H1 (cell line): ENCODE results near the gene EXOC1. TPM values are rescaled to one million over a fixed set of nuclear protein-coding genes. Genes with fewer than 3 reads are reported as not detected.
A peak's percentile ranks its signal among the peaks of the same experiment; 100 is the strongest.

Source experiments
- CTCF ChIA-PET: fragments of 300-600 bp; sonication (Branson Sonifier 250); formaldehyde crosslinking; loops from one replicate; lab custom pipeline; 2021; ENCODE audit not compliant: partially characterized antibody; lab: Charles Lee
- POLR2A ChIA-PET: fragments of 300-600 bp; sonication (Branson Sonifier 250); formaldehyde crosslinking; loops from one replicate; lab custom pipeline; 2021; ENCODE audit warnings: inconsistent platforms; ENCODE audit not compliant: partially characterized antibody; lab: Charles Lee
- DNase-seq, 2 experiments: peaks; one replicate each; pipeline versions ENCODE4 v3.0.0 to v3.0.0-alpha.2; 2010 to 2022; ENCODE audit warnings: low spot score in 2 of 2, low read depth in 1 of 2, mixed read lengths in 1 of 2
- FAIRE-seq: peaks from 2 replicates; lab custom pipeline; 2011; peaks lifted over from hg19 to GRCh38; lab: Jason Lieb, UNC
- H2AFZ ChIP-seq: 2 replicates; pipeline ENCODE4 v1.8.1; 2012; ENCODE audit warnings: low read length, inconsistent platforms
- H2AK5ac ChIP-seq: 2 replicates; pipeline ENCODE4 v1.6.1; 2013; ENCODE audit warnings: low read depth, low read length
- H2BK120ac ChIP-seq: replicated peaks from 2 replicates; pipeline ENCODE3; 2013; ENCODE audit warnings: low read depth, low read length, inconsistent platforms
- H2BK12ac ChIP-seq: 2 replicates; pipeline ENCODE4 v1.6.1; 2013; ENCODE audit warnings: low read depth, low read length
- H2BK15ac ChIP-seq: 2 replicates; pipeline ENCODE4 v1.6.1; 2013; ENCODE audit warnings: low read length
- H2BK20ac ChIP-seq: 2 replicates; pipeline ENCODE4 v1.6.1; 2013; ENCODE audit warnings: low read length
- H2BK5ac ChIP-seq: 2 replicates; pipeline ENCODE4 v1.6.1; 2013; ENCODE audit warnings: low read depth, low read length
- H3K14ac ChIP-seq: 2 replicates; pipeline ENCODE4 v1.6.1; 2013; ENCODE audit warnings: inconsistent platforms; ENCODE audit not compliant: insufficient read length
- H3K18ac ChIP-seq: 2 replicates; pipeline ENCODE4 v1.6.1; 2013; ENCODE audit warnings: low read length; ENCODE audit errors: extremely low read depth
- H3K23ac ChIP-seq: 2 replicates; pipeline ENCODE4 v1.6.1; 2013; ENCODE audit warnings: inconsistent platforms; ENCODE audit not compliant: insufficient read length
- H3K23me2 ChIP-seq: 2 replicates; pipeline ENCODE4 v1.6.1; 2013; ENCODE audit warnings: low read depth, low read length
- H3K27ac ChIP-seq: 2 replicates; pipeline ENCODE4 v1.6.1; 2011; ENCODE audit warnings: low read depth, low read length, inconsistent platforms
- H3K27me3 ChIP-seq, 4 experiments: replicated peaks in 1 of 4; 1 replicate in 1 of 4; 2 replicates in 3 of 4; pipeline versions ENCODE4 v1.6.1 to v1.8.1; 2011 to 2013; ENCODE audit warnings: low read length in 3 of 4, mild to moderate bottlenecking in 3 of 4, inconsistent platforms in 2 of 4, mixed read lengths in 2 of 4, moderate library complexity in 1 of 4; ENCODE audit not compliant: control insufficient read depth in 3 of 4, insufficient read depth in 3 of 4; ENCODE audit errors: extremely low read depth in 1 of 4
- H3K36me3 ChIP-seq, 4 experiments: 2 replicates each; pipeline versions ENCODE4 v1.6.1 to v1.8.1; 2011 to 2013; ENCODE audit warnings: mild to moderate bottlenecking in 4 of 4, low read length in 3 of 4, moderate library complexity in 2 of 4, control low read depth in 1 of 4, inconsistent platforms in 1 of 4; ENCODE audit not compliant: insufficient read depth in 4 of 4, control insufficient read depth in 2 of 4
- H3K4ac ChIP-seq: replicated peaks from 2 replicates; pipeline ENCODE3; 2013; ENCODE audit warnings: low read length, low read depth, mixed read lengths, inconsistent platforms; ENCODE audit not compliant: insufficient read length
- H3K4me1 ChIP-seq, 4 experiments: replicated peaks in 1 of 4; 1 replicate in 1 of 4; 2 replicates in 3 of 4; pipeline versions ENCODE4 v1.6.1 to v1.8.1; 2011 to 2013; ENCODE audit warnings: low read length in 3 of 4, inconsistent platforms in 2 of 4, mixed read lengths in 1 of 4; ENCODE audit not compliant: insufficient read depth in 4 of 4, control insufficient read depth in 3 of 4
- H3K4me2 ChIP-seq, 2 experiments: 2 replicates each; pipeline versions ENCODE4 v1.6.1 to v1.8.1; 2011 to 2013; ENCODE audit warnings: low read depth in 2 of 2, low read length in 2 of 2, control low read depth in 1 of 2, inconsistent platforms in 1 of 2, mild to moderate bottlenecking in 1 of 2; ENCODE audit not compliant: insufficient read depth in 1 of 2
- H3K4me3 ChIP-seq, 4 experiments: fragments of 200-600, 300-600 bp in 1 of 4; sonication (generic), shearing (Covaris generic), sonication (Bioruptor Twin) in 1 of 4; 2 replicates each; pipeline versions ENCODE4 v1.5.1 to v1.8.1; 2011 to 2016; ENCODE audit warnings: low read length in 4 of 4, low read depth in 3 of 4, control low read depth in 2 of 4, inconsistent platforms in 2 of 4, mild to moderate bottlenecking in 2 of 4, mixed read lengths in 1 of 4, moderate library complexity in 1 of 4; ENCODE audit not compliant: insufficient read depth in 2 of 4; ENCODE audit errors: extremely low read depth in 1 of 4
- H3K56ac ChIP-seq: replicated peaks from 2 replicates; pipeline ENCODE3; 2013; ENCODE audit warnings: low read depth, mild to moderate bottlenecking, mixed read lengths, low read length, inconsistent platforms; ENCODE audit not compliant: insufficient read length
- H3K79me1 ChIP-seq: 2 replicates; pipeline ENCODE4 v1.6.1; 2013; ENCODE audit warnings: low read depth, low read length, control low read depth
- H3K79me2 ChIP-seq, 2 experiments: 2 replicates each; pipeline versions ENCODE4 v1.6.1 to v1.8.1; 2012 to 2013; ENCODE audit warnings: low read length in 2 of 2, mild to moderate bottlenecking in 2 of 2, inconsistent platforms in 1 of 2; ENCODE audit not compliant: insufficient read depth in 2 of 2, control insufficient read depth in 1 of 2
- H3K9ac ChIP-seq, 4 experiments: replicated peaks in 1 of 4; 1 replicate in 1 of 4; 2 replicates in 3 of 4; pipeline versions ENCODE4 v1.6.1 to v1.8.1; 2011 to 2013; ENCODE audit warnings: low read depth in 3 of 4, low read length in 3 of 4, control low read depth in 2 of 4, mild to moderate bottlenecking in 2 of 4, moderate library complexity in 2 of 4, inconsistent platforms in 1 of 4; ENCODE audit errors: extremely low read depth in 1 of 4
- H3K9me3 ChIP-seq, 2 experiments: 2 replicates each; pipeline versions ENCODE4 v1.6.1 to v1.8.1; 2012 to 2013; ENCODE audit warnings: mild to moderate bottlenecking in 2 of 2, moderate library complexity in 2 of 2, control low read depth in 1 of 2, inconsistent platforms in 1 of 2, low read depth in 1 of 2, low read length in 1 of 2, mixed read lengths in 1 of 2; ENCODE audit not compliant: insufficient read depth in 2 of 2
- H4K20me1 ChIP-seq, 2 experiments: replicated peaks in 1 of 2; 2 replicates each; pipeline versions ENCODE3 to v1.8.1; 2011 to 2013; ENCODE audit warnings: inconsistent platforms in 2 of 2, low read length in 2 of 2, mild to moderate bottlenecking in 1 of 2; ENCODE audit not compliant: insufficient read depth in 2 of 2, control insufficient read depth in 1 of 2
- H4K5ac ChIP-seq: 2 replicates; pipeline ENCODE4 v1.6.1; 2013; ENCODE audit warnings: low read length, low read depth, mixed read lengths, inconsistent platforms; ENCODE audit not compliant: insufficient read length
- H4K8ac ChIP-seq: 2 replicates; pipeline ENCODE4 v1.8.0; 2013; ENCODE audit warnings: mild to moderate bottlenecking, moderate library complexity, low read length, inconsistent platforms; ENCODE audit not compliant: insufficient read depth; ENCODE audit errors: extremely low read depth
- H4K91ac ChIP-seq: replicated peaks from 2 replicates; pipeline ENCODE3; 2013; ENCODE audit warnings: low read length, mixed read lengths, inconsistent platforms; ENCODE audit not compliant: insufficient read length
- BCL11A ChIP-seq, 2 experiments: IDR thresholded peaks; one replicate each; pipeline ENCODE4 v1.6.1; 2011; ENCODE audit warnings: low read depth in 2 of 2, low read length in 2 of 2, mild to moderate bottlenecking in 2 of 2
- WGBS, 2 experiments: shearing (Covaris generic) in 1 of 2; methylation state at CpG; one replicate each; pipeline versions ENCODE4 v1.1.6 to v1.1.7; 2013 to 2015; ENCODE audit warnings: low lambda C conversion rate in 2 of 2, mixed read lengths in 2 of 2, inconsistent platforms in 1 of 2, low coverage in 1 of 2, missing lambda C conversion rate in 1 of 2; ENCODE audit not compliant: insufficient replicate concordance in 2 of 2, insufficient coverage in 1 of 2, insufficient read length in 1 of 2; ENCODE audit errors: extremely low coverage in 1 of 2, missing lambda C conversion rate in 1 of 2; 5-methylcytosine and 5-hydroxymethylcytosine counted together
- polyA plus RNA-seq, 7 experiments: library from polyadenylated mRNA; depleted of rRNA in 3 of 7; stranded (reverse) in 5 of 7; unstranded in 2 of 7; fragments of >200 nt in 5 of 7; fragments of 200-250 nt in 2 of 7; gene quantifications; 1 replicate in 5 of 7; 2 replicates in 1 of 7; 4 replicates in 1 of 7; pipeline versions ENCODE4 v1.2.1 to v1.2.3, GENCODE V29; 2011 to 2013; ENCODE audit warnings: missing spikeins in 2 of 7, mixed read lengths in 2 of 7
- total RNA-seq: library from RNA; stranded (reverse); fragmentation: NEBNext Ultra II Directional; extraction: Animal tissue kit (Norgen Biotek cat#: 25700); gene quantifications from 2 replicates; pipeline ENCODE4 v1.2.1, GENCODE V29; 2021

Gene EXOC1
- total and polyA plus RNA-seq, 2 of the 8 experiments (the other 6 are each of a cell fraction or from before 2014, with no cell fraction given) = 5.9 to 19.6 TPM

DNA sequence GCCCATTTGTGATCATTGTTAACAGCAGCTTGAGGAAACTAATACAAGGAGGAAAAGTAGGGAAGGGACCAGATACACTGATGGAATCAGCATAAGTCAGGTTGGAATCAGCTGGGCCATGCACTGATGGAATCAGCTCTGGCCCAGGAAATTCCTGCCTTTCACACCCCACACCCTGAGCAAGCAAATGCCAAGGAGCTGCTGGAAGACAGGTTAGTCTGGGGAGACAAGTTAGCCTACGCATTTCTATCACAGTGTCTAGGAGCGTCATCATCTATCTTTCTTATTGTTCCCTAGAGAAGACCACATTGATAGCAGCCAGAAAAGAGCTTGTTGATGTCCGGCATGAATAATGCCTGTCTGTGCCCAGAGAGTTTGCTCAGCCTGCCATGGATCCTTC, 79.1 kb downstream of the EXOC1 start:
- no peaks in the 10 kb centered on the region; a peak in 1 of 4 replicates for H3K9me3 ChIP-seq
- CTCF ChIA-PET = interaction anchor here (1.0 to 4.4 kb wide), 3 partner anchors 9 to 16 kb away, joined by 3 to 18 read pairs (median 3); partner anchors contain the start of gene CEP135
- FAIRE-seq = no peak

More for the DNA sequence above, 79.1 kb downstream of the EXOC1 start:
- WGBS, 2 experiments = 98% methylated on average over 3 of the region's 3 CpGs; no CpG with 5 or more reads in 1 of the 2 experiments
- no peaks in the 10 kb centered on the region; a peak in 1 of 8 replicates for H3K36me3 ChIP-seq
- no peak for TF ChIP-seq BCL11A (IDR thresholded peaks at IDR 0.05; ENCODE audit: low read depth in 2 of 2, low read length in 2 of 2)
- H4K8ac ChIP-seq = no peak overlapping the region
- no peak overlapping the region for H3K9ac ChIP-seq
- no peak overlapping the region for H2BK12ac ChIP-seq
- no peak overlapping the region for H3K4me3 ChIP-seq
- no peaks in the 10 kb centered on the region for H4K20me1 ChIP-seq
- H3K14ac ChIP-seq = no peak overlapping the region
- H3K23ac ChIP-seq = no peak overlapping the region
- H2BK120ac ChIP-seq = no peak overlapping the region
- H2AK5ac ChIP-seq = no peak overlapping the region
- no peak overlapping the region for H2BK15ac ChIP-seq
- no peaks in the 10 kb centered on the region for H3K79me1 ChIP-seq
- POLR2A ChIA-PET = interaction anchor here (1.1 kb wide), 1 partner anchor 16 kb away, joined by 5 read pairs; the partner anchor contains the start of gene CEP135
- no peaks in the 10 kb centered on the region for H3K79me2 ChIP-seq
- H3K4me1 ChIP-seq = no peaks in the 10 kb centered on the region
- no peak overlapping the region for H3K4ac ChIP-seq
- H2BK20ac ChIP-seq = 0 out of 2 replicates have a peak overlapping the region, but pooled peaks have one; percentile 57
- no peaks in the 10 kb centered on the region for H3K27me3 ChIP-seq
- no peaks in the 10 kb centered on the region for H3K23me2 ChIP-seq
- no peak overlapping the region for H4K5ac ChIP-seq
- no peak for DNase-seq
- H3K27ac ChIP-seq = no peak overlapping the region
- H3K4me2 ChIP-seq = no peak overlapping the region
- no peak overlapping the region for H3K56ac ChIP-seq
- no peak overlapping the region for H4K91ac ChIP-seq
- H2BK5ac ChIP-seq = no peak overlapping the region
- no peak overlapping the region for H3K18ac ChIP-seq
- no peak overlapping the region for H2AFZ ChIP-seq
